ENCODE data around the gene STX2.
A peak's percentile ranks its signal among the peaks of the same experiment; 100 is the strongest.

GRCh38 chr12:130879212-130879686, 40.2 kb upstream of the STX2 start:
- TF ChIP-seq EZH2phosphoT487 (IDR thresholded peaks at IDR 0.05; ENCODE audit: unreplicated experiment): no peak
- no peak for TF ChIP-seq CTCF (conservative IDR thresholded peaks at IDR 0.05; ENCODE audit: low read depth in 2 of 2)
- no peak for TF ChIP-seq EZH2 (IDR thresholded peaks at IDR 0.05; ENCODE audit: low read depth, unreplicated experiment)
- peak; percentile 26; the same call in 1 of the 2 replicates for TF ChIP-seq POLR2AphosphoS5 (IDR thresholded peaks at IDR 0.05; ENCODE audit: low read depth)
- no peak for TF ChIP-seq ETS1 (IDR thresholded peaks at IDR 0.05)

All from GM23338 (cell line).